B cell (primary cell): ENCODE measurements around the gene SFTPA2. TPM values are rescaled to one million over a fixed set of nuclear protein-coding genes. Genes with fewer than 3 reads are reported as not detected.

Experiments used
- ATAC-seq: fragments of 200-7000 bp; cut with Tn5 transposase; one replicate; pipeline ENCODE4 v1.10.0; 2021; ENCODE audit warnings: low read depth, mild to moderate bottlenecking, moderate number of reproducible peaks, moderate library complexity
- CTCF ChIA-PET: fragments of 350-600 bp; sonication (Branson Sonifier 250); formaldehyde crosslinking; loops from one replicate; lab custom pipeline; 2021; ENCODE audit warnings: antibody characterized with exemption, inconsistent platforms; lab: Charles Lee
- POLR2A ChIA-PET: fragments of 350-600 bp; sonication (Branson Sonifier 250); formaldehyde crosslinking; loops from one replicate; lab custom pipeline; 2021; ENCODE audit warnings: antibody characterized with exemption; lab: Charles Lee
- DNase-seq: peaks from one replicate; pipeline ENCODE4 v3.0.0; 2013
- H2AFZ ChIP-seq: 2 replicates; pipeline ENCODE4 v1.6.1; 2012; ENCODE audit warnings: mild to moderate bottlenecking, low read depth, low read length; ENCODE audit not compliant: insufficient read depth, poor library complexity, severe bottlenecking
- H3K27ac ChIP-seq, 2 donors: 1 replicate in 1 of 2; 2 replicates in 1 of 2; pipeline ENCODE4 v1.5.1; 2012 to 2013; ENCODE audit warnings: low read length in 2 of 2, mild to moderate bottlenecking in 2 of 2, moderate library complexity in 1 of 2
- H3K27me3 ChIP-seq, 4 experiments: fragments of 200-600 bp in 1 of 4; sonication (generic) in 1 of 4; replicated peaks in 1 of 4; 1 replicate in 2 of 4; 2 replicates in 2 of 4; pipeline versions ENCODE4 v1.6.1 to v1.7.0; 2013 to 2016; ENCODE audit warnings: low read length in 3 of 4, mild to moderate bottlenecking in 2 of 4, mixed read lengths in 1 of 4, moderate library complexity in 1 of 4; ENCODE audit not compliant: insufficient read depth in 4 of 4, control insufficient read depth in 3 of 4; ENCODE audit errors: control extremely low read depth in 1 of 4
- H3K36me3 ChIP-seq, 2 experiments: replicated peaks in 1 of 2; 1 replicate in 1 of 2; 2 replicates in 1 of 2; pipeline versions ENCODE4 v1.6.1 to v1.7.1; 2013; ENCODE audit warnings: low read length in 1 of 2; ENCODE audit not compliant: insufficient read depth in 2 of 2, control insufficient read depth in 1 of 2; ENCODE audit errors: control extremely low read depth in 1 of 2, extremely low read depth in 1 of 2
- H3K4me1 ChIP-seq, 2 donors: fragments of 200-600 bp in 1 of 2; sonication (generic) in 1 of 2; 1 replicate in 1 of 2; 2 replicates in 1 of 2; pipeline versions ENCODE4 v1.5.1 to v1.6.1; 2013 to 2017; ENCODE audit warnings: low read length in 2 of 2; ENCODE audit not compliant: control insufficient read depth in 2 of 2, insufficient read depth in 2 of 2
- H3K4me2 ChIP-seq: replicated peaks from 2 replicates; pipeline ENCODE3; 2012; ENCODE audit warnings: mild to moderate bottlenecking, low read depth, low read length; ENCODE audit not compliant: poor library complexity, severe bottlenecking
- H3K4me3 ChIP-seq, 5 experiments: fragments of 200-600 bp in 1 of 5; sonication (generic) in 1 of 5; 1 replicate in 3 of 5; 2 replicates in 2 of 5; pipeline versions ENCODE4 v1.5.1 to v1.7.0; 2011 to 2016; ENCODE audit warnings: low read length in 4 of 5, mild to moderate bottlenecking in 4 of 5, low read depth in 2 of 5, control low read depth in 1 of 5, moderate library complexity in 1 of 5; ENCODE audit not compliant: insufficient read depth in 1 of 5; ENCODE audit errors: control extremely low read depth in 1 of 5, extremely low read depth in 1 of 5
- H3K79me2 ChIP-seq: fragments of 200-600 bp; sonication (generic); one replicate; pipeline ENCODE4 v1.6.0; 2016; ENCODE audit warnings: low read length; ENCODE audit not compliant: control insufficient read depth, insufficient read depth
- H3K9ac ChIP-seq: fragments of 200-600 bp; sonication (generic); 2 replicates; pipeline ENCODE4 v1.6.1; 2017; ENCODE audit warnings: mild to moderate bottlenecking, low read length, moderate library complexity
- H3K9me3 ChIP-seq, 3 donors: one replicate each; pipeline versions ENCODE4 v1.6.1 to v1.7.1; 2013; ENCODE audit warnings: low read length in 2 of 3; ENCODE audit not compliant: control insufficient read depth in 2 of 3, insufficient read depth in 1 of 3; ENCODE audit errors: control extremely low read depth in 1 of 3
- H4K20me1 ChIP-seq: 2 replicates; pipeline ENCODE4 v1.6.0; 2012; ENCODE audit warnings: mild to moderate bottlenecking, low read length; ENCODE audit not compliant: insufficient read depth, control insufficient read depth, poor library complexity, severe bottlenecking
- H3K27ac Mint-ChIP-seq: one replicate; pipeline ENCODE4 v1.8.0; 2021; ENCODE audit warnings: mixed read lengths
- H3K27me3 Mint-ChIP-seq: one replicate; pipeline ENCODE4 v1.8.0; 2021; ENCODE audit warnings: mixed read lengths
- H3K4me1 Mint-ChIP-seq: one replicate; pipeline ENCODE4 v1.8.0; 2021; ENCODE audit warnings: mixed read lengths
- H3K4me3 Mint-ChIP-seq: one replicate; pipeline ENCODE4 v1.8.0; 2021; ENCODE audit warnings: mixed read lengths
- H3K9me3 Mint-ChIP-seq: one replicate; pipeline ENCODE4 v1.8.0; 2022; ENCODE audit warnings: mixed read lengths; ENCODE audit not compliant: insufficient read depth
- CTCF ChIP-seq: fragments of 200-600 bp; IDR thresholded peaks from one replicate; pipeline ENCODE4 v1.8.0; 2022; ENCODE audit warnings: antibody characterized with exemption, mild to moderate bottlenecking
- EZH2 ChIP-seq: IDR thresholded peaks from 2 replicates; pipeline ENCODE4 v1.6.1; 2012; ENCODE audit warnings: borderline replicate concordance, low read depth, mild to moderate bottlenecking, moderate library complexity, low read length; ENCODE audit not compliant: insufficient read depth, poor library complexity, severe bottlenecking
- WGBS: methylation state at CpG from one replicate; pipeline ENCODE4 v1.1.5; 2013; ENCODE audit warnings: missing lambda C conversion rate; ENCODE audit not compliant: insufficient coverage; 5-methylcytosine and 5-hydroxymethylcytosine counted together
- intact Hi-C: fragments of 100-400 bp; cut with micrococcal nuclease; formaldehyde crosslinking; loops from one replicate; pipeline ENCODE4 v1.10.0; 2022
- polyA plus RNA-seq: library from polyadenylated mRNA; depleted of rRNA; stranded (reverse); fragments of >200 nt; gene quantifications from 2 replicates; pipeline ENCODE4 v1.2.3, GENCODE V29; 2012
- total RNA-seq, 2 donors: library from RNA; stranded (reverse); fragments of 120-200 nt in 1 of 2; gene quantifications; 1 replicate in 1 of 2; 2 replicates in 1 of 2; pipeline versions ENCODE4 v1.2.3 to v1.2.4, GENCODE V29; 2013 to 2022

SFTPA2 gene
- total and polyA plus RNA-seq, 2 donors (not counting 1 experiment from before 2014, with no cell fraction given): not detected

- Histone ChIP-seq H3K36me3 (no peaks in the 10 kb centered on the region), H3K9ac (no peak overlapping the region), H3K27ac (no peak overlapping the region), H3K79me2 (no peaks in the 10 kb centered on the region), H2AFZ (no peak overlapping the region), H3K4me1 (no peaks in the 10 kb centered on the region), H3K9me3 (no peaks in the 10 kb centered on the region), H4K20me1 (no peaks in the 10 kb centered on the region), H3K27me3 (no peaks in the 10 kb centered on the region), H3K4me2 (no peak overlapping the region), H3K4me3 (no peak overlapping the region)
- TF ChIP-seq EZH2 (no peak), CTCF (no peak)
- Mint-ChIP-seq H3K27me3 (peaks cover 3% of the 10 kb centered on the region), H3K27ac (no peak overlapping the region), H3K4me3 (no peak overlapping the region), H3K4me1 (peaks cover 6% of the 10 kb centered on the region), H3K9me3 (no peaks in the 10 kb centered on the region)
- intact Hi-C loops: no loop called here
- ATAC-seq (no peak), DNase-seq (no peak)
- CTCF ChIA-PET: no interaction called here
- POLR2A ChIA-PET: no interaction called here
Measured at GRCh38 chr10:79605308-79605707, 45.1 kb upstream of the SFTPA2 start.

GRCh38 chr10:79604294-79604693, 44.1 kb upstream of the SFTPA2 start:
- ATAC-seq: no peak
- ChIA-PET POLR2A (no interaction called here), CTCF (no interaction called here)
- intact Hi-C loops: no loop called here
- Mint-ChIP-seq H3K27ac (no peak overlapping the region), H3K4me3 (no peak overlapping the region), H3K9me3 (peaks cover under 1% of the 10 kb centered on the region), H3K27me3 (peaks cover 3% of the 10 kb centered on the region), H3K4me1 (peaks cover 6% of the 10 kb centered on the region)
- Histone ChIP-seq H3K27ac (no peak overlapping the region), H3K4me3 (no peak overlapping the region), H2AFZ (no peak overlapping the region), H3K9ac (no peak overlapping the region), H3K36me3 (no peaks in the 10 kb centered on the region), H3K9me3 (no peaks in the 10 kb centered on the region), H3K4me2 (no peak overlapping the region), H3K4me1 (no peaks in the 10 kb centered on the region), H3K79me2 (no peaks in the 10 kb centered on the region), H4K20me1 (no peaks in the 10 kb centered on the region), H3K27me3 (no peaks in the 10 kb centered on the region)
- TF ChIP-seq EZH2 (no peak), CTCF (no peak)
- no CpG with 5 or more reads among the region's 1 CpG for WGBS
- no peak for DNase-seq
